NCI-H226 (cell line): ENCODE measurements around the gene FCN2.

Source experiments
- DNase-seq: peaks from one replicate; pipeline ENCODE4 v3.0.0-alpha.2; 2015

Gene FCN2

DNA sequence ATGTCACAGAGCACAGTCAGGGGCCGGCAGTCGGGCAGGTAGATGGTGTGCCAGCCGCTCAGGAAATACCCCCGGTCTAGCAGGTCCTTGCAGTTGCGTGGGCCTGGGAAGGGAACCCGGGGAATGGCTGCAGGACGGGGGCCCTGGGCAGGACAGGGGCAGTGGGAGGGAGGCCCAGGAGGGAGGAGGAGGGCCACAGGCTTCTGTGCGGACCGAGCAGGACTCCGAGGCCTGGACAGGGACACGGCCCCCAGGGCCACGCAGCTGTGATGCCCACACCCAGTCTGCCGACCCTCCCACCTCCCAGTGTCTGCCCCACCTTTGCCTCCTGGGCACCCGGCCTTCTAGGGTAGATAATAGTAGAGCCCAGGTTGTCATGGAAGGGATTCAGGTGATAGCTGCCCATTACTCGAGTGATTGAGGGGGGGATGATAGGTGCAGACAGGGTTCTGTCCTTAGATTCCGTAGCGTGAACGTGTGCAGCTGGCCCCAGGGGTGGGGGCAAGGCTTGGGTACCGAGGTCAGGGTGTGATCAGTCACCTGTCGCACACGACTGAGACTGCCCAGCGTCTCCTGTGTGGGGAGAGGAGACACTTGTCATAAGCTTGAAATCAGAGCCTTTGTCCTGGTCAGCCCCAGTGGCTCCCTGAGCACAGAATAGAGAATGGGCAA, 32.6 kb downstream of the FCN2 start:
- DNase-seq, result no peak

DNA sequence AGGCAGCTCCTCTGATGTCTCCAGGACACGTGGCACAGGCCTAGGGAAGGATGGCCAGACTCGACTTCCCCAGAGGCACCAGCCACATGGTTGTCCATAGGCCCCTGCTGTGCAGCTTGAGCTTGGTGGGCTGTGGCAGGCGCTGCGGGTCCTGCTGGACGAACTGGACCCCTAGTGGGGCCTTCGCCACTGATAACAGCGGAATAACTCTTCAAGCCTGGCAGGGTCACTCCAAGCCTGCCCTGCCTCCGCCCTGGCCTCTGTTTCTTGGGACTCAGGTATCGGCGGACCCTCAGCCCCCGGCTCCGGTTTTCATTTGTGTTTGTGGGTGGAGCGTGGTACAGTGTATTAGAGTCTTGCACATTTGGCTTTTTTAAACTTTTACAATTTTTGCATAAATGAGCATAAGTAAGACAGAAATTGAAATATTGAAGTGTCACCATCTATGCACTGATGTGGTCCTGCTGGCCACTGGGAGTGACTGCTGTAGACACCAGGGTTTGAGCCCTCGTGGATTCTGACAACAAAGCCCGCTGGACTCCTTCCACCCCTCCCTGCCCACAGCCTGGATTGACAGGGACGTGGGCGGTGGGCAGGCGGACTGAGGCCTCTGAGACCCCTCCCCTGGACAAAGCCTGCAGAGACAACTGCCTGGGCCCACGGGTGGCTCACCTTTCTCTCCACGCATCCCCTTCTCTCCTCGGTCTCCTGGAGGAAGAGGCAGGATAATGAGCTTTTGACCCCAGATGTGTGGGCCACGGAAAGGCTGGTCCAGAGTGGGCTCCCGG, 33.3 kb downstream of the FCN2 start:
- no peak for DNase-seq

DNA sequence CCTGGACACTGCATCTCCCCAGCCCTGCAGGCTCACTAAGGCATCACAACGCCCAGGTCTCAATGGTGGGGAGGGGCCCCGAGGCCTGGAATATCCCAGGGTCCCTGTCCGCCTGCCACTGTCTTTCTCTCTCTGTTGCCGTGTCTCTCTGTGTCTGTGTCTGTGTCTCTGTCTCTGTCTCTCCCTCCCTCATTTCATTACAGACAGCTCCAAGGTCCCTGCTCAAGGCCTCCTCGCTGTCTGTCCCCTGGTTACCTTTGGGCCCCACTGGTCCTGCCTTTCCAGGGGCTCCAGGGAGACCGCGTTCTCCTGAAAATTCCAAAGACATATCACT, 33.9 kb downstream of the FCN2 start:
- DNase-seq, result no peak

DNA sequence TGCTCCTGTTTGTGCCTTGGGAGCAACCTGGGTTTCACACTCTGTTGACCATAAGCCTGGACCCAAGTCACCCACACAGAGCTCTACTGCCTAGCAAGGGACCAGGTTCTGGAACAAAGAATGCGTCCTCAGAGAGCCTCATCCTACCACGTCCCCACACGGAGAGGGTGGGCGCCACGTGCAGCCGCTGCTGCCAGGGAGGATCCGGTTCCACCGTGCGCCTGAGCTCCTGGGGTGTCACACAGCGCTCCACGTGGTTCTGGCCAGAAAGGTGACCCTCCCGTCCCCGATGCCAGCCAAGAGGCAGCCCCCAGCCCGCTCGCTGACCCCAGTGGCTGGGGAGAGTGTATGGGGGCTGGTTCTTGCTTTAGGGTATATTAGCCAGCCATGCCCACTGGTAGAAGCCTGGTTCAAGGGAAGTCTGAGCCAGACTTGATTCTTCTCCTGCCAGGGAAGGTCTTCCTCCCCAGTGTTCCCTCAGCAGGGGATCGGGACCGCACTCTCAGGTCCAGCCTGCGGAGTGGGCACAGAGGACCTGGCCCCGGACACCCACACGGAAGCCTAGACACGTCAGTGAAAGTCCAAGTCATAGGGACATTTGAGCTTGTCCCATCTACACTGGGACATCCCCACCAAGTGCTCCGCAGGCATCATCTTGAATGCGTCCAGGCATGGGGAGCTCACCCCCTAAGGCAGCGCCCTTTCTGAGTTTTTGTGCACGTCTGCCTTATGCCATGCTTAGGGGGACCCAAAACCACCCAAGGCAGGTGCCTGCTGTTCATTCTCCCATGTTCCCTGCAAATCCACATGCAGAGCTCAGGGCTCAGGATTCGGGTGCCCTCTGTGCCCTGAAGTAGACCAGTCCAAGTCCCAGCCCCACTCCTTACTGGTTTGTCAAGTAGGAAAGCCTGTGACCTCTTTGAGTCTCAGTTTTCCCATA, 34.7 kb downstream of the FCN2 start:
- DNase-seq, result no peak

DNA sequence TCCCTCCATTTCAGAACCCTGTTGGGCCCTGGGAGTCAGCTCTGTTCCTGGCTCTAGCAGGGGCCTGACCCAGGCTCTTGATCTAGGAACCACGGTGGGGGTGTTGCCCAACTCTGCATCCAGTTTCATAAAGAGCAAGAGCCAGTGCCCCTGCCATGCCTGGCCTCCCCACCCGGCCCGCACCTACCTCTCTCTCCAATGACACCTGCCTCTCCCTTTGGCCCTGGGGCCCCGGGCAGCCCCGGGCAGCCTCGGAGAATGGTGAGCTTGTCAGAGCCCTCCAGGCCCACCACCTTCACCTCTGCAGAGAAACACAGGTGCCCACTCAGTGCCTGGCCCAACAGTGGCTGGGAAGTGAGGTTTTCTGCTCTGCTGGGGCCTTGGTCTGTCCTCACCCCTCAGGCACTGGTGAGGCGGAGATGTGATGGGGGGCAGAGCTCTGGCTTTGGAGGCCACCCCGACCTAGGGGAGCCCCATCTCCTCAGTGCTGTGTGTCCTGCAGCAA, 35.6 kb downstream of the FCN2 start:
- no peak for DNase-seq

DNA sequence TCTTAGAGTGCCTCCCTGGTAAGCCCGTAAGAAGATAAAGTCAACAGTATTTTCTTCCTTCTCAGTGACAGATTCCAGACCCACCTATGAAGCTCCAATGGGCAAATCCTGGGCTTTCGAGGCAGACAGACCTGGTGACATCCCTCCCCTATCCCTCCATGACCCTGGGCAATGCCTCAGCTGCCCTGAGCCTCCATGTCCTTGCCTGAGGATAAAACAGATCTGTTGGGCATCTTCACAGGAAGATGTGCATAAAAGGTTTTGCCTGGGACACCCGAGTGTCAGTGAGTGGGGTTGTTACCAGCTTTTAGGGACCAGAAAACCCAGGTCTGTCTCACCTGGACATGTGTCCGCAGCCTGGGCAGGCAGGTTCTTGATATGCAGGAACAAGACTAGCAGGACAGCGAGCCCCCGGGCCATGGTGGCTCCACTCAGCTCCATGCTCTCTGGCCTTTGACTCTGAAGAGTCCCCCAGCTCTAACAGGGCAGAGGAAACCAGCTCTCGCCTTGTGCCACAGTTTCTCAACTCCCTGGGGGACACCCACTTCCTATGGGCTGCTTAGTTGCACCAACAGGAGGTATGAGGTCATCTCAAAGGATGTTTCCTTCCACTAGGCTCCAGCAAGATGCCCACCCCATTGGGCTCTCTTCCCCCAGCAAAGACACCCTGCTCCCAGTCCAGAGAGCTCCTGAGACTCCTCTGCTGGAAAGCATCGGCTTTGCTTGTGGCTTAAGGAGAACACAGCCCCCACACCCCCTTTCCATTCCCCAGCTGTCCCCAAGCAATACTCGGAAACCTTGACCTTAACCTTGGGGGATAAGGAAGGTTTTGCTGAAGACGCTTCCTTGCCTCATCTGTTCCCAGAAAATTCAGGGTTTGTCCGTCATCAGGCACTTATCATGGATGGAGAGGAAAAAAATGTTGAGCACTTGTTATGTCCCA, 37.1 kb downstream of the FCN2 start, which contains the start of gene FCN1:
Gene FCN1 (minus strand): TSS at position 482 of the 943 bp plus-strand sequence. CDS start 41 bp downstream, at position 441.
- DNase-seq, result no peak

DNA sequence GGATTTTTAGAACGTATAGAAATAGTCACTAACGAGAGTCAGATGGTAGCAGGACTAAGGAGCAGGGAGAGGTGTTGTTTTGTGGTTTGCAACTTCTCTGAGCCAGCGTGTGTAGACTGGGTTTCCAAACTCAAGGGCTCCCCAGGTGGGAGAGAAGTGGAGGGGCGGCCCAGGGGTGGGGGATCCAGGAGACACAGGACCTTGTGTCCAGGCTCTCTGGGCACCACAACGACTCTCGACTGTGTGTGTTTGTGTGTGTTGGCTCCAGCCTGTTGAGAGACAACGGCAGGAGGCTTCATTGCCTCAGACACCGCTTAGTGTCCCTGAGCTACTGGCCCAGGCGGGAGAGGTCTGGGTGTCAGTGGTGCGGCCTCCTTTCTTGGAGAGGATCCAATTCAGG, 38.0 kb downstream of the FCN2 start:
- no peak for DNase-seq

DNA sequence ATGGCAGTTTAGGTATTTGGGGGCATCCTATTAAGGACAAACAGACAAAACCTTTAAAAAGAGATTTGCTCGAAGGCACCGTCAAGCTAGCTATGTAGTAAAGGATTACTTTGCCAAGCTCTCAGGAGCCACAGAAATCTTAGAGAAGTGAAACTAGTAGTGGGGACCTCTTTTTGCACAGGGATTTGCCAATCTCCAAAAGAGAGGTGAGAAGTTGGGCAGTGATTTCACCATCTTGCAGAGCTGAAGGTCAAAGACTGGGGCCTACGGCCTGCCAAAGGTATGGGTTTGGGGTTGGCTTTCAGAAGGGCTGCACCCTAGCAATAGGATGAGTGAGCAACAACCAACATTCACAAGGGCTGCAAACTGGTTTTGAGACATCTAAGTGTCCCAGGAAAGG, 38.7 kb downstream of the FCN2 start:
- no peak for DNase-seq

DNA sequence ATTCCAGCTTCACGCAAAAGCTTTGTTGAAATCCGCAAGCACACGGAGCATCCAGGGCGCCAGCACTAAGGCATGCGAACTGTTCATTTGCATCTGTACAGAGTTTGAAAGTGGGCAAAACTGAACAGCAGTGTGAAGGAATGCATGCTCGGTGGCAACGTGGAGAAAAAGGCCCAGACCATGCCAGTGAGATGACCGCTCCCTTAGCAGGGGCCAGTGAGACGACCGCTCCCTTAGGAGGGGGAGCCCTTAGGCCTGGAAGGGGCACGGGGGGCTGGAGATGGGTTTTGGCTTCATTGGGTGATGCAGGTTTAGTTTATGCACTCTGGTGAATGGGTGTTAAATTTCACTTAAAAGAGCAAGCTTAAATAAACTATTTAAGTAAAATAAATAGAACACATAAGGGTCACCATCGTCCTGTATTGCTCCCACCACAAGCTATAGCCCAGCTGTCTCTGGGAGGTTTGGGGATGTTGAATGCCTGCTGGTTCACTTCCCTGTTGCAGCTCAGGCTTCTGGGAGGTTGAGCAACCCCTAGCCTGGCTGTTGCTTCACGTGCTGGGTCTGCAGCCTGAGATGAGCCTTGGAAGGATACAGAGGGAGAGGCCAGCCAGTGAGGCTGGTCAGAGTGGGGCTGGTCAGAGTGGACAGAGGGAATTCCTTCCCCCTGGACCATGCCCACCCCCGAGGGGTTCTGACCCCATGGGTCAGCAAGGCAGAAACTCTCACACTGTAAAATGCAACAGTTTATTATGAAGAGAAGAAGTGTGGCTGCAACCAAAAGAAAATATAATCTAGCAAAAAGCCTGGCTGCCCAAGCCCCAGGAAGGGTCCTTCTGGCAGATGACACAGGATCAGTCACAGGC, 41.7 kb downstream of the FCN2 start:
- no peak for DNase-seq

DNA sequence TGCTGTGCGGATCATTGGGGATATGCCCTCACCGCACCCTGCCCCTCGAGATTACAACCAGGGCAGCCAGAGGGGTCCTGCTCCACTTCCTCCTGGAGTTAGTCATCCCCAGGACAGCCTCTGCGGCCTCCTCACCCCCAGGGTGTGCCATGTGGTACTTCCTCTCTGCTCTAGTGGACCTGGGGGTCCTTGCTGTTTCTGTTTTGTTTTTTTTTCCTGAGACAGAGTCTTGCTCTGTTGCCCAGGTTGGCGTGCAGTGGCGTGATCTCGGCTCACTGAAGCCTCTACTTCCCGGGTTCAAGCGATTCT, 42.3 kb downstream of the FCN2 start:
- DNase-seq, result no peak

DNA sequence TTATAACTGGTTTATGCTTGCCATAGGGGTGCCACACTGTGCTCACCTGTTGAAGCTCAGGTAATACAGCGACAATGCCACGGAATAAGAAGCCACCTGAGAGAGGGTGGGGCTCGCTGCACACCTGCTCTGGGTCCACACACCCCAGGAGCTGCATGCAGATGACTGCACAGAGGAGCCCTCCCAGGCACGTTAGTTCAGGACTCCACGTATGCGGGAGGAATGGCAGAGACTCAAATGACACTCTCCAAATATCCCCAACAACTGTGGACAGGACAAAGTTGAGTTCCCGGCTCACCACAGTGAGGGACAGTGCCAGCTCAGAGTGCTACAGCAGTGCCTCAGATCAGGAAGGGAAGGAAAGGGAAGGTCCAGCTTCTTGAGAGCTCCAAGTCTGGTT, 42.9 kb downstream of the FCN2 start:
- no peak for DNase-seq

DNA sequence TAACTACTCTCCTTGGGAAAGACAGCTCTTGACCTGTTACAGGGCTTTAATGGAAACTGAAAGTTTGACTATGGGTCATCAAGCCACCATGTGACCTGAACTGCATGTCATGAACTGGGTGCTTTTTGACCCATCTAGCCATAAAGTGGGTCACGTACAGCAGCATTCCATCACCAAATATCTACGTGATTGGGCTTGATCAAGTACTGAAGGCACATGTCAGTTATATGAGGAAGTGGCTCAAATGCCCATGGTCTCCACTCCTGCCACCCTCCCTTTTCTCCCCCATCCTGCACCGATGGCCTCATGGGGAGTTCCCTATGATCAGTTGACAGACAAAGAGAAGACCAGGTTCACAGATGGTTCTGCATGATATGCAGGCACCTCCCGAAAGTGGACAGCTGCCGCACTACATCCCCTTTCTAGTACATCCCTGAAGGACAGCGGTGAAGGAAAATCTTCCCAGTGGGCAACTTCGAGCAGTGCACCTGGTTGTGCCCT, 44.5 kb downstream of the FCN2 start:
- no peak for DNase-seq

DNA sequence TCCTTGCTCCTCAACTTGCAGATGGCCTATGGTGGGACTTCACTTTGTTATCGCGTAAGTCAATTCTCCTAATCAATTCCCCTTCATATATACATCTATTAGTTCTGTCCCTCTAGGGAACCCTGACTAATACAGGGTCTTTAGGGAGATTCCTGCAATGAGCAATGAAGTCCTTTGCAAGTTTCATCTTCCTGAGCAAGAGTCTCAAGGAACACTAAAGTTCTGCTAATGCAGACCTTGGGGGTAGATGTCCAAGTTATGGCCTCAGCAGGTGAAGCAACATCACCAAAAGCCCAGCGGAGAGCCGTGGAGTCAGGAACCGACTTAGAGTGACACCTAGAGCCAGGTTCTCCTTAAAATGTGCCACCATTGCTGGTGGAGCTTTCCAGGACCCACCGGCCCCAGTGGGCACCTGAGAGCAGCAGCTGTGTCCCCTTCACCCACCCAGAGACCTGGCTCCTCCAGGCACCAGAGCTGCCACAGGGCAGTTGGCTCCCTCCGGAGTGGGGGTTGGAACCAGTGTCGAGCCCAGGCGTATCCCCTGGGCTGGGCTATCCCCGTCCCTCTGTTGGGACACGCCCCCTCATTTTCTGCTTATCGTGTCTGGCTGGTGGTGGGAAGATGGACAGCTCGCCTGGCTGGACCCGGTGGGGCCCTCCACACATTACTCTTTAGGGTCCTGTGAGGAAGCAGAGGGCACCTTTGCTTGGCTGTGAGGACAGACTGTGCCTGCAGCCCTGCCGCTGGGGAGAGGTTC, 48.0 kb downstream of the FCN2 start:
- no peak for DNase-seq

DNA sequence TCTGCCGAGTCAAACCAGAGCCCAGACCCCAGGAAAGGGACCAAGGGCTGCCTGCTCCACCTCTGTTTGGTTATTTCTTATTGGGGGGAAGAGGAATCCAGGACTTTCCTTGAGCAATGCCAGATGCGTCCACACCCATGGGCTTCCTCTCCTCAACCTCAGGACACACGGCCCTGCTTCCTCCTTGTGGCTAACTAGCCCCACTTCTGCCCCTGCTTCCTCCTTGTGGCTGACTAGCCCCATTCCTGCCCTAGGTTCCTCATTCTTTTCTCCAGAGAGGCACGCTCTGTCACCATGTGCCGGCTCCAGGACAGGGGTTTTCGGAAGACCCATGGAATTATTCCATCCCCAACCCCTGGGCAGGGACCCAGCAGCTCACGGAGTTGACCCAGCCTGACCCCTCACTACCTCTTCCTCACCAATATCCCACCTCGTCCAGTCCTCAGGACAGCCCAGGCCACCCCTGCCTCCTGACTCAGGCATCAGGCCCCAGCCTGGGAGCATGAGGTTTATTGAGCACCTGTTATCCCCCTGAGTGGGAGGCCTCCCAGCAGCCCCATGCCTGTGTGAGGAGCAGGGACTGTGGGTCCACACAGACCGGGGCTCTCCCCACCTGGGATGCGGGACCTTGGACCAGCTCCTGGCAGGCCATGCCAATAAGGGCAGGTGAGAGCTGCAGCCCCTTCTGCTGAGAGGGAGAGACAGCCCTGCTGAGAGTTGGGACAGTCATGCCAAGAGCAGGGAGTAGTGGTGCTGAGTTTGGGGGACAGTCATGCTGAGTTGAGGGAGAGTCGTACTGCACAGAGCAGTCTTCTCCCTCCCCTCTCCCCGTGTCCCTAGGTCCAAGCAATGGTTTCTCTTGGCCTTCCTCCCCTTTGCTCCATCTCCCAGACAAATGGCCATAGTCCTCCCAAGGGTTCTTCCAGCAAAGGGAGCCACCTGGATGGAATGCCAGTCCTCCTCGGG, 48.9 kb downstream of the FCN2 start:
- no peak for DNase-seq

DNA sequence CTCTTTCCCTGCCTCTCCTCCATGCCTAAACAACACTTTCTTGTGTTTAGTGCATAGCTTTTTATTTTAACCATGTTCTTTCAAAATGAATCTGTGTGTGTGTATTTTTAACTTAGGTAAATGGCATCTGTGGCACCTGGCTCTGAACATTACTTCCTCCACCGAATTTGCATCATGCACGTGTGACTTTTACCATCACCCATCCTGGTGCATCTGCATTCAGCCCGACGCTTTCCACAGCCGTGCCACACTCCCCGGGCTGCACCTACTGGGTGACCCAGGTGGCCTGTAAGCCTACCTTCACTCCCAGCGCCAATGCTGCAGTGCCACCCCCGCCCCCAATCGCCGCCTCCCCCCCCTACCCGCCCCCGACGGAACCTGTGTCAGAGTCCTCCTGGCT, 49.8 kb downstream of the FCN2 start:
- no peak for DNase-seq

DNA sequence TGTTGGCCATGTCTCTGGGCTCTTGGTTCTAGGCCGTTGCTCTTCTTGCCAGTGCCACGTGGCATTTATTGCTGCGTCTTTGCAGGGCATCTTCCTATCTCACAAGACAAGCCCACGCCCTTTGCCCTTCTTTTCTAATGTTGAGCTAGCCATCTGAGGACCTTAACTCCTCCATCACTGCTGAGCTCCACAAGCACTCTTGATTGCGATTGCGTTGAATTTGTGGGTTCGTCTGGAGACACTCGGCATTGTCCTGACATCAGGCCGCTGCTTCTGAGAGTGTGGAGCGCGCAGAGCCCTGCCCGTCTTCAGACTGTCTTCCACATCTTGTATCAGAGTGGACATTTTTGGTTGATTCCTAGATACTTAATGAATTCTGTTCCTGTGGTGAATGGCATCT, 51.6 kb downstream of the FCN2 start:
- no peak for DNase-seq

DNA sequence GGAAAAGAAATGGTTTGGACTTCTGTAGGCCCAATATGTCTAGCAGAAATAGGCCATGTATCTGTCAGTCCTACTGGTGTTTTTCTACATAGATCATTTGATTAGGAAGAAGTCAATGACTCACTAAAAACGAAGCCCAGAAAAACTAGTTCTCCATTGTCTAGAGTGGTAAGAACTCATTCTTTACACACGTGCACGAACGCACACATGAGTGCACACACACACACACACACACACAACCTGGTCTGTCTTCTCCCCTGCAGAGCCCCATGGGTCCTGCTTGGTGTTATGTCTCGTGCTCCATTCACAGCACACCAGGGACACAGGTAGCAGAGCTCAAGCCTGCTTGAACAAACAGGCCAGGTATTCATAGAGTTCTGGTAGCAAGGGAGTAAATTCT, 52.0 kb downstream of the FCN2 start:
- DNase-seq, result no peak

DNA sequence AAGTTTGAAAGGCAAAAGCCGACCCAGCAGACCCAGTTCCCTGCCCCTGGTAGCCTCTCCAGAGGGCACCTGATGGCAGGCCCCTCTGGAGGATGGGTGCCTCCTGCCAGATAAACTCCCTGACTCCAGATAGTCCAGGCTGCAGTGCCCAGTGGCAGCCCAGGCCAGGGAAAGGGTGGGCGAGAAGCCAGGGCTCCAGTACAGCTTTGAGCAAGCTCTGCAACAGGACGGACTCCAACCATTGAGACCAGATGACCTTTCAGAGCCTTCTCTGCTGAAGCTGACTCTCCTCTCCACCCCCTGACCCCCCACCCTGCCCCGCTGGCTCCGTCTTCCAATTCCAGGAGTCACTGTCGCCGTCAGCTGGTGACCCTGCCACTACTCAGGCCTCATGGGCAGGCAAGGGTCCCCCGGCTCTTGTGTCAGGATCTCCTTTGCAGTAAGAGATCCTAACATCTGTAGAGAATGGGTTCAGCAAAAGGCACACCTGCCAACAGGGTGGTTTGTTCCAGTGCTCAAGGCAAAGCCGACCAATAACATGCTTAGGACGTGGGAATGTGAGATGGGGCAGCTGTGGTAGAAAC, 52.6 kb downstream of the FCN2 start:
- no peak for DNase-seq
